HG02870 (cell line): ENCODE data around the gene TRIM25.

ENCODE experiments used
- ATAC-seq: cut with Tn5 transposase; IDR thresholded peaks from one replicate; pipeline ENCODE4 v1.9.1; 2021; ENCODE audit warnings: mild to moderate bottlenecking, moderate library complexity; ENCODE audit not compliant: unreplicated experiment

TRIM25 gene

DNA sequence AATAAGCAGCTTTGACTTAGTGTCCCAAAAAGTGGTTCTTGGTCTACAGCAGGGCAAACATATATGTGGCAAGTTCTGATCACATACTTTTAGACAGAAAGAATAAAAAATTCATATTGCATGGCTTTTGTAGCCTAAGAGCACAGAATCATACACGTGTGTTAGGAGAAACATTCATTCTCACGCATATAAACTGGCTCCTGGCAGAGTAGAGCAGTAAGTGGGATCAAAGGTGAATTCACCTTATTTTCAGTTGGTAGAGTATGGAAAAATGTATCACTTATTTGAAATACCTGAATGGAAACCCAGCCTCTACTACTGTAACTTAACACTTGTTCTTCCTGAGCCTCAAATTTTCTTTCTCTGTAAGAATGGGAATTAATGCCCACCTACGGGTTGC lies 45.1 kb downstream of the TRIM25 start:
- ATAC-seq = no peak

- no peak for ATAC-seq
Measured at GRCh38 chr17:56867948-56868376, 45.9 kb downstream of the TRIM25 start.

GRCh38 chr17:56866496-56866895 lies 47.4 kb downstream of the TRIM25 start:
- no peak for ATAC-seq

GRCh38 chr17:56866076-56866475 lies 47.8 kb downstream of the TRIM25 start:
- ATAC-seq = no peak

DNA sequence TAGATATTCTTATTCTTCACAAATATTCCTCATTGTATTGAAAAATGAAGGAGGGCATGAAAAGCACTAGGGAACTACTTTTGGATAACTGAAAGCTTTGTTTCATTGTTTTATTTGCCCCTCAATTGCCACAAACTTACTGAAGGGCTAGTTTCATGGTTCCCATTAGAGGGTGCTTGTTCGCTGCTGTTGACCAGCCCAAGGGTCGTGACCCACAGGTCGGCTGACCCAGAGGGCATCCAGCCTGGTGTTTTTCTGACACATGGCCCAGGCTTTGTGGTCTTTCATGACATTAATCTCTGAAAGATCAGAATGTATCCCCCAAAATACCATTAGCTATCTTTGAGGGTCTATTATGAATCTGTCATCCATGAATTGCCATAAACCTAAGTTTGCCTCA lies 49.9 kb downstream of the TRIM25 start:
- no peak for ATAC-seq

DNA sequence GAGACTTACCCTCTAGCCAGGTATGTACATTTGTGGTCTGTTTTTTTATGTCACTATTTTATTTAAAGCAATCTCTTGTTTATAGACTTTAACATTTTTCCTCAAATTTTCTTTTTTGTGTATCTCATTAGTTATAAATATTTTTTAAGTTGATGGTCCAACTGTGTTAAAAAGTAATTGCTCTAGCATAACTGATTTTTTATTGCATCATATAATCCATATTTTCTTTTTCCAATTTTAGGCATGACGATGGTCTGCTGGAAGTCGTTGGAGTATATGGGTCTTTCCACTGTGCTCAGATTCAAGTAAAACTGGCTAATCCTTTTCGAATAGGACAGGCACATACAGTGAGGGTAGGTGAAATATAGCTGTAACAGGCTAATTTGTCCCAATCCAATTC lies 52.0 kb downstream of the TRIM25 start:
- no peak for ATAC-seq

- peak; percentile 57 for ATAC-seq
Measured at GRCh38 chr17:56851008-56851407, 62.8 kb downstream of the TRIM25 start.

- ATAC-seq = no peak
Measured at GRCh38 chr17:56850591-56850990, 63.3 kb downstream of the TRIM25 start.

DNA sequence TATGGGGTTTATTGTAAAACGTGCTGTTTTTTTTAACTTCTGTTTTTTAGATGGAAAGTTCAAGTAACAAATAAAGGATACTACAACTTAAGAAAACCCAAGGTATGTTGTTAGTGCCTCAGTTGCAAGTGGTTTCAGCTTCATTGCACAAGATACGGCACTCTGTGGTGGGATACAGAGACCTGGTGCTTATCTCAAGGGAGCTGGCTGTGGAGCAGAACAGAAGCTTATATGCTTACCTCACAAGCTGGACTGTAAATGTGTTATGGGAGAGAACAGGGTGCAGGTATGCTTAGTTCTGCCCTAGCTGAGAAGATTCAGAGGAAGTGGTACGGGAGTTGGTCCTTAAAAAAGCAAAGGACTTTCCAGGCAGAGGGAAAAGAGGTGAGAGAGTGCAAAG lies 64.7 kb downstream of the TRIM25 start:
- no peak for ATAC-seq

- no peak for ATAC-seq
Measured at GRCh38 chr17:56847106-56847505, 66.7 kb downstream of the TRIM25 start.

DNA sequence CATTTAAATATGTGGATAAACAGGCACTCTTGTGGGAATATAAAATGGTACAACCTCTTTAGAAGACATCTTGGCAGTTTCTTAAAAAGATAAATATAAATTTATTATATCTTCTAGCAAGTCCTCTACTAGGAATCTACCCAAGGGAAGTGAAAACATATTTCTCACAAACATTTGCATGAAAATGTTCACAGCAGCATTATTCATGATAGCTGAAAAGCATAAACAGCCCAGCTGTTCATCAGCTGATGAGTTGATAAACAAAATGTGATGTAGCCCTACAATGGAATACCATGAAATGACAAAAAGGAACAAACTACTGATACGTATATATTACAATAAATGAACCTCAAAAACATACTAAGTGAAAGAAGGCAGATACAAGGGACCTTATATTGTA lies 67.9 kb downstream of the TRIM25 start:
- no peak for ATAC-seq

- ATAC-seq = no peak
Measured at GRCh38 chr17:56842577-56842976, 71.3 kb downstream of the TRIM25 start.

DNA sequence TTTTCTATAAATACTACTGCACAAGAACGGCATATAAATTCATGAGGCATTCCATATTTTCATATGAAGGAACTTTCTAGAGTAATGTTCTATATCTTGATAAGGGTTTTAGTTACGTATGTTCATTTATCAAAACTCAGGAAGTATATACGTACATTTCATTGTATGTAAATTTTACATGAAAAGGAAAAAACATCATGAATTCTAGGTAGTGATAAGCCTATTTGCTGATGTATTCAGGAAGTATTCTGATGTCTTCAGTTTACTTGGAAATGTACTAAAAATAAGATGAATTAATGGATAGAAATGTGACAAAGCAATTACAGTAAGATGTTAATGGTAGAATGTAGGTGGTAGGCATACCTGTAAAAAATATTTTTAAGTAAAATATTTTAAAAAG lies 75.2 kb downstream of the TRIM25 start:
- no peak for ATAC-seq
